ELF-1 (cell line): ENCODE data around the gene SERPINA9.
"Not testable (repeated sequence)": the region's sequence is repeated elsewhere in the genome, so short reads cannot be mapped to it uniquely, and the experiment has no call there.

Experiments used
- DNase-seq: peaks from one replicate; pipeline ENCODE4 v3.0.0-alpha.2; 2016; ENCODE audit warnings: low read depth, low spot score

Gene SERPINA9

GRCh38 chr14:94486883-94487282 is 10.9 kb upstream of the SERPINA9 start:
- DNase-seq, result no peak

- peak; percentile 95 for DNase-seq
Observed at GRCh38 chr14:94485944-94486841, 10.2 kb upstream of the SERPINA9 start.

- DNase-seq, result no peak
Observed at GRCh38 chr14:94484481-94484880, 8.5 kb upstream of the SERPINA9 start.

- no peak for DNase-seq
Observed at GRCh38 chr14:94483729-94484275, 7.8 kb upstream of the SERPINA9 start.

DNA sequence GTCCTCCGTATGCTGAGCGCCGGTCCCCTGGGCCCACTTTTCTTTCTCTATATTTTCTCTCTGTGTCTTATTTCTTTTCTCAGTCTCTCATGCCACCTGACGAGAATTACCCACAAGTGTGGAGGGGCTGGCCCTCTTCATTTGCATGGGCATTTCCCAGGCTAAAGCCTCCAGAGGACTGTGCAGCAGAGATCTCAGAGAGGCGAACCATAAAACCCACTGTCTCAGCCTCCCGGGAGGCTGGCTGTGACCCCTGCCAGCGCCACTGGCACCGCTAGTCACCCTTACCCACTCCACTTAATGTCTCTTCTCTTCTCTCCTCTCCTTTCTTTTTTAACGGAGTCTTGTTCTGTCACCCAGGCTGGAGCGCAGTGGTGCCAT is 7.1 kb upstream of the SERPINA9 start:
- DNase-seq, result no peak

DNA sequence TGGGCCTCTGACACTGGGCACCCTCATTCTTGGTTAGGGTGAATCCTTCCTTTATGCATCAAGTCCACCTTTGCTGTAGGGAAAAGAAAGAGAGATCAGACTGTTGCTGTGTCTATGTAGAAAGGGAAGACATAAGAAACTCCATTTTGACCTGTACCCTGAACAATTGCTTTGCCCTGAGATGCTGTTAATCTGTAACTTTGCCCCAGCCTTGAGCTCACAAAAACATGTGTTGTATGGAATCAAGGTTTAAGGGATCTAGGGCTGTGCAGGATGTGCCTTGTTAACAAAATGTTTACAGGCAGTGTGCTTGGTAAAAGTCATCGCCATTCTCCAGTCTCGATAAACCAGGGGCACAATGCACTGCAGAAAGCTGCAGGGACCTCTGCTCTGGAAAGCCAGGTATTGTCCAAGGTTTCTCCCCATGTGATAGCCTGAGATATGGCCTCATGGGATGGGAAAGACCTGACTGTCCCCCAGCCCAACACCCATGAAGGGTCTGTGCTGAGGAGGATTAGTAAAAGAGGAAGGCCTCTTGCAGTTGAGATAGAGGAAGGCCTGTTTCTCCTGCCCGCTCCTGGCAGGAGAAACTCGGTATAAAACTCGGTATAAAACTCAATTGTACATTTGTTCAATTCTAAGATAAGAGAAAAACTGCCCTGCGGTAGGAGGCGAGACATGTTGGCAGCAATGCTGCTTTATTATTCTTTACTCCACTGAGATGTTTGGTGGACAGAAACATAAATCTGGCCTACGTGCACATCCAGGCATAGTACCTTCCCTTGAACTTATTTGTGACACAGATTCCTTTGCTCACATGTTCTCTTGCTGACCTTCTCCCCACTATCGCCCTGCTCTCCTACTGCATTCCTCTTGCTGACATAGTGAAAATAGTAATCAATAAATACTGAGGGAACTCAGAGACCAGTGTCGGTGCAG is 6.4 kb upstream of the SERPINA9 start:
- not testable (repeated sequence) for DNase-seq

DNA sequence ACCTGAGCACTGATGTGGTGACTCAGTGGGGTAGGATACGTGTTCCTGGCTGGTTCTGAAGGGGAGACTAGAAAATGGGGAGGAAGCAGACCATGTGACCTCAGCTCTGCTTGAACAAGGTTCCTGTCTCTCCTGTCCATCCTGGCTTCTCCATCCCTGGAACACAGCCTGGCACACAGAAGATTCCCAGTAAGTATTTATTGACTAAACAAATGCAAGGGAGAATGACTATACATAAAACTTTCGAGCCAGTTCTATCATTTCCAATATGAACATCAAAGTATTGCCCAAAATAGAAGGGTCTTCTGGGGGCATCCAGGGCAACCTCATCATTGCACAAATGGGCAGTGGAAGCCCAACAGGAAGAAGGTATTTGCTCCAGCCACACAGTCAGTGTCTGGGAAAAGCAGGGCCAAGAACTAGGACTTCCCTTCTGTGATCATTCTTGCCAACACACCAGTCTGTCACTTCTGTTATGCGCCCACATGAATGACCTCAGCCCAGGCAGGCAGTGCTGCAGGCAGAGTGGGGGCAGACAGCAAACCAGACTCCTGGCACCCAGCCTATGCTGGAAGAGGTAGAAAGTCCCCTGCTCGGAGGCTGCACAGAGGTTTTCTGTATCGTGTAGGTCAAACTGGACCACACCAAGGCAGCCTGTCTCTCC is 5.6 kb upstream of the SERPINA9 start:
- DNase-seq, result no peak

DNA sequence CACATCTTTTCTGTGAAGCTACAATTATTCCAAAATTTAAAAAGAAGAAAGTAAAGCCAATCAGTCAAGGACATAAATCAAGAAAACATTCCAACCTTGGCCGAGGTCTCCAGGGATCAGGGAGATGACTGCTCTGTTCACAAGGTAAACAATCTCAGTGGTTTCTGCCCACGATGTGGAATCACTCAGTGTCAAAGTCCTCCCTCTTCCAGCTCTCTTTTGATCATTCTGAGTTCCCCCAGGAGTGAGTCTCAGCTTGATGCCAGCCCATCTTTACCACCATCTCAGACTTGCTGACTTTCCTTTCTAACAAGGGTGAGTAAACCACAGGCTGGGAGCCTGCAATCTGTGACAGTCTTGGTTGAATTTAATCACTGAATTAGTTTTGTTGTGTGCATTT is 4.8 kb upstream of the SERPINA9 start:
- no peak for DNase-seq

- DNase-seq, result no peak
Observed at GRCh38 chr14:94478420-94478819, 2.4 kb upstream of the SERPINA9 start.

DNA sequence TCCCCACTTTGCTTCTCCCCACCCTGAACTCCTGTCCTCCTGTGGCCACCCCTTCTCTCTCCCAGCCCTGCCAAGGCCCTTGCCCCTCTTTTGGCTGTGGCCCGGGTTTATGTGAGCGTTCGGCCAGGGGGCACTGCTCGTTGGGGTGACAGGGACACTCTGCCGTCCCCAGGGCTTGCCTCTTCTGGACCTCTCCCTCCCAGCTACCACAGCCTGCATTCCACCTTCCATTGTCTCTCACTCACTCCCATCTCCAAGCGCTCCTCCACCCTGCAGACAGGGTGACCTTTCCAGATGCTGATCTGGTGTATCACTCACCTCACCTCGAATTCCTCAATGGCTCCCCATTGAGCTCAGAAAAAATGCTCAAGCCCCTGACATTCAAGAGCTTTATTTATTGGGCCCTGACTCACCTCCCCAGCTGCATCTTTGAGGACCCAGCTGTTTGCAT is 1.4 kb downstream of the SERPINA9 start:
- DNase-seq, result peak; percentile 23

DNA sequence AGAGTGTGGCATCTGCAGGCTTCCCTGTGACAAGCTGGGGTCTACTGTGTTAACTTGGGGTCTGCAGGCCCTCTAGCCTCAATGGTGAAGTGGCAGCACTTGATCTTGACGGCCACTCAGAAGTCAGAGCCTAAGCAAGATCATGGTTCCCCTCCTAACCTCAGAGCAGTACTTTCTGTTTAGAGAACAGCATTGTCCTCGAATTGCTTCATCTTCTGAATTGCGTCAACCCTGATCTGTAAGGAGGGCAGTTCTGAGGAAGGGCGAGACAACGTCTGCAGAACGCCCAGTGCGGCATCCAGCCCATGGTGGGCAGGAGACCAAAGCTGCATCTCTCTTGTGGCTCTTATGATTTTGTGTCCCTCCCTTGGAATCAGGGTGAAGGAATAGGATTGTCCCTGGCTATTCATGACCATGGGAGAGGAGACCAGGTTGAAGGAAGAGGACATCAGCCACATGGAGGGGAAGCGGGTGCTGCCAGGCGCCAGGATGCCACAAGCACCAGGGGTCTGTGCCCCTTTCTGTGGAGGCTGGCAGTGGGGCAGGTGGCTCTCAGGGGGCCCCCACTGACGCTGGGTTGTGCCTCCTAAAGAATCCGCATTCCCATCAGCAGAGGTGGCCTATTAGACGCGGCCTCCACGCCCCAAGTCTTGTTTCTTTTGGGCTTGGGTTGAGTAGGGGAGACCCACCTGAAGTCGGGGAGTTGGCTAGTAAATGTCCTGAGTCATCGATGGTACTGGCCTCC is 2.2 kb downstream of the SERPINA9 start:
- no peak for DNase-seq

DNA sequence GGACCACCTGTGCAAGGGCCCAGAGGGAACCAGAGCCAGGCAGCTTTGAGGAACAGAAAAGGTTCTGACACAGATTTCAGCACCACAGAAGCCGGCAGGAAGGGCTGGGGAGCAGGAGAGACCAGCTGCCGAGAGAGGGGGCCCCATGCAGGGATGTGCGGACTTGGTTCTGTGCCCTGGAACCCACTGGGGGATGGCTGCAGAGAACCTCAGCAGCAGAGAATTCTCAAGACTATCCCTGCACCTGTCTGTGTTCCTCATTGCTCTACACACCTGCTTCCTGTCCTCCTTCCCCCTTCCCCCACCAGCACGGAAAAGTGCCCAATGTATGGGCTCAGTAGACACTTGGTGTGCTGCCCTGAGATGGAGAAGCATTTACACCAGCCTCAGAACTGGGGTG is 3.2 kb downstream of the SERPINA9 start:
- no peak for DNase-seq

DNA sequence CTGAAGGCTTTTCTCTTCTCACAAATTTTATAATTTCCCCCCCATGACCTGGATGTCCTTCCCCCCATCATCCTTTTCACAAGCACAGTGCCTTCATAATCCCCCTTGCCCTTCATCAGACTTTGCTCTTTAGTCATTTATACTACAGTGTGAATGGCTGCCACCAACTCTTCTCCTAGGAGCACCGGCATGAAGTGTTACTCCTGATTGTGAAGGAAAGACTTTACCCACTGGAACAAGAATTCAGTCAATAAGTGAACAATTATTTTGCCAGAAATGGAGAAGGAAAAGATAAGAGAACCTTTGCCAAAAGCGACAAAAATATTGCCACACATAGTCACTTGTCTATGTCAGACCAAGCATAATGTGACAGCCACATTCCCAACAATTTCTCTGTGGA is 5.0 kb downstream of the SERPINA9 start:
- DNase-seq, result no peak

GRCh38 chr14:94470311-94470710 is 5.7 kb downstream of the SERPINA9 start:
- DNase-seq, result no peak

GRCh38 chr14:94469261-94469660 is 6.7 kb downstream of the SERPINA9 start:
- no peak for DNase-seq

DNA sequence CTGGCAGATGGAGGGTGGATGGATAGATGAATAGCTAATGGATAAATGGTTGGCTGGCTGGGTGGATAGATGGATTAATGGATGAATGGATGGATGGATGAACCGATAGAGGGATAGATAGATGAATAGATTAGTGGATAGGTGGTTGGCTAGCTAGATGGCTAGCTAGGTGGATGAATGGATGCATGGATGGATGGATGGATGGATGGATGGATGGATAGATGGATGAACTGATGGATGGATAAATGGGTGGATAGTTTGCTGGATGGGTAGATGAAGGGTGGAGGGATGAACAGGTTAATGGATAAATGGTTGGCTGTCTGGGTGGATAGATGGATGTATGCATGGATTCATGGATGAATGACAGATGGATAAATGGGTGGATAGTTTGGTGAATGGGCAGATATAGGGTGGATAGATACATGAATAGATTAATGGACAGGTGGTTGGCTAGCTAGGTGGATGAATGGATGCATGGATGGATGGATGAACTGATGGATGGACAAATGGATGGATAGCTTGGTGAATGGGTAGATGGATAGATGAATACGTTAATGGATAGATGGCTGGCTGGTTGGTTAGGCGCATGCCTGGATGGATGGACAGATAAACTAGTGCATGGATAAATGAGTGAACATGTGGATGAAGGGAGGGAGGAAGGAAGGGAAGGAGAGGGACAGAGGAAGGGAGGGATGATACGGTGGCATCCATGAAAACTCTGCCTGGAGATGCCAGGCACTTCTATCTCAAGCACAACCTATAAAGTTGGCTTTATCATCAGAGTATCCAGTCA is 8.1 kb downstream of the SERPINA9 start:
- no peak for DNase-seq

- no peak for DNase-seq
Observed at GRCh38 chr14:94466706-94467370, 9.2 kb downstream of the SERPINA9 start.

DNA sequence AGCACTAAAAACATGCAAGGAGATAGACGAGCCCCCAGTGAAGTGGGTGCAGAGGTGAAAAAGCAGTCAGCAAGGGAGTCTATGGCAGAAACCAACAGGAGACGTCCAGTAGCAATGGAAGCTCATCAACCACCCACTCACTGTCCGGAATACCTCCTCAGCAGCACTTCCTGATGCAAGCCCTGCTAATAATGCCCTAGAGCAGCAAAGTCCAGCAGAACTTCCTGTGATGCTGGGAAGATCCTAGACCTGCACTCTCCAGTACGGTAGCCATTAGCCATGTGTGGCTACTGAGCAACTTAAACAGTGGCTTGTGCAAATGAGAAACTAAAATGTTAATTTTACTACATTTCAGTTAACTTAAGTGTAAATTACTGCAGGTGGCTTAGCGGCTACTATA is 11.0 kb downstream of the SERPINA9 start:
- DNase-seq, result no peak

- DNase-seq, result no peak
Observed at GRCh38 chr14:94464290-94464689, 11.7 kb downstream of the SERPINA9 start.
